C4-2B (cell line): ENCODE data around the gene CDK6.
"Not testable (repeated sequence)": the region's sequence is repeated elsewhere in the genome, so short reads cannot be mapped to it uniquely, and the experiment has no call there.

ENCODE experiments used
- H3K27ac ChIP-seq: fragments of 450-650 bp; 2 replicates; pipeline ENCODE4 v1.5.1; 2017
- CTCF ChIP-seq: fragments of 450-650 bp; conservative IDR thresholded peaks from 2 replicates; pipeline ENCODE4 v1.5.1; 2017; ENCODE audit warnings: mild to moderate bottlenecking
- ZFX ChIP-seq: fragments of 450-650 bp; IDR thresholded peaks from 2 replicates; pipeline ENCODE4 v1.6.1; 2017

Gene CDK6

DNA sequence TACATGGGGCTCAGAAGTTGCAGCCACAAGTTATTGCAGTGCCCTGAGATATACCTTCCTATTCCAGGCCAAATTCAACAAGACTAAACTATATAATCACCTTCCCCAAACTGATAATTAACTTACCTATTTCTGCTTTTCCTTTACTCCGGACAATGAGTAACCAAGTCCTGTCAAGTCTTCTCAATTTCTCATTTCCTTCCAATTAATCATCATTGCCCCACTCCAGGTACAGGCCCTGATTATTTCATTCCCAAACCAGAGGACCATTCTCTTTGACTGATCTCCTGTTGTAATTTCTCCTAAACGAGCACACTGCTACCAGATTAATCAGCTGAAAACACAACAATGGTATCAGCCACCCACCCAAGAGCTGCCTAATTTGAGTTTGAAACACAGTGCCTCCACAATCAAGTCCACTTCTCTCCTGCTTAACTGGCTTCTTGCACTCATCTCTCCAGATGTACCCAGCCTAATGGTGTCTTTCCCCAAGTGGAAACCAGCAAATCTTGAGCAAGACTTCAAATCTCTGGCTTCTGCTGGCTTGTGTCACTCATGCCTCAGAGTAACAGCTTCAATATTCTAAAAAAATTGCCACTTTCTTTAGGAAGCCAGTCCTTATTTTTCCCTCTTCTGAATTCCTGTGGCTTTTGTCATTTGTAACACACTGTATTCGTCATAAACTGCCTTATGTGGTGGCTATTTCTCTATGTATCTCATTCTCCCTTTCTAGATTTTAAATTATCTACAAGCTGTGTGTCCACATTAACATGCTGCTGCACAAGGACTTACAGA, 89.1 kb downstream of the CDK6 start:
- no peak overlapping the region for H3K27ac ChIP-seq
- TF ChIP-seq CTCF: no peak
- TF ChIP-seq ZFX: no peak

DNA sequence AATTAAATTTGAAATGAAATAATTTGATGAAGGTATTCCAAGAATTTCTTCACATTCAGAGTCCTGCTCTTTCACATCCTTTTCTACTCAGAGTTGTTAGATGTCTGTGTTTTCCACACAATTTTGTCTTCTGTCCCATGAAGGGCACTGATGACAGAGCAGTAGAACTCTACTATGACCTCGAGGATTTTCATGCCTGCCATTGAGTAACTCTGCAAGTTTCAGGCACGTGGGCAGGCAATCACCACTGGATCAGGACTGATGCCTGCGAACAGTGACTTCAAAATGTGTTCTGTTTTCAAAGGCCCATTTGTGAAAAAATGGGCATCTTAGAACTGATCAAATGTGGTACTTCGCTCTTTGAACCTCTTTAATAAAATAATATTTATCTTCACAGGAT, 91.1 kb downstream of the CDK6 start:
- no peak overlapping the region for H3K27ac ChIP-seq
- TF ChIP-seq CTCF (no peak), ZFX (no peak)

DNA sequence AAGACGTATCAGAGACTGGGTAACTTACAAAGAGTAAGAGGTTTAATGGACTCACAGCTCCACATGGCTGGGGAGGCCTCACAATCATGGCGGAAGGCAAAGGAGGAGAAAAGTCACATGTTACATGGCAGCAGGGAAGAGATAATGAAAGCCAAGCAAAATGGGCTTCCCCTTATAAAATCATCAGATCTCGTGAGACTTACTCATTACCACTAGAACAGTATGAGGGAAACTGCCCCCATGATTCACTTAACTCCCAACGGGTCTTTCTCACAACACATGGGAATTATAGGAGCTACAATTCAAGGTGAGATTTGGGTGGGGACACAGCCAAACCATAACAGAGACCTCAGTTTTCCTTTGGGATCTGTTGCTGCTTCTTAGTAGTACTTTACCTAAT, 92.2 kb downstream of the CDK6 start:
- not testable (repeated sequence) for H3K27ac ChIP-seq

GRCh38 chr7:92742186-92742585, 94.2 kb downstream of the CDK6 start:
- H3K27ac ChIP-seq: no peak overlapping the region
- TF ChIP-seq ZFX (no peak), CTCF (no peak)

- H3K27ac ChIP-seq: no peak overlapping the region
- TF ChIP-seq ZFX: no peak
- TF ChIP-seq CTCF: no peak
Measured at GRCh38 chr7:92740700-92741126, 95.7 kb downstream of the CDK6 start.

- TF ChIP-seq CTCF (no peak), ZFX (no peak)
- no peak overlapping the region for H3K27ac ChIP-seq
Measured at GRCh38 chr7:92740134-92740533, 96.2 kb downstream of the CDK6 start.

DNA sequence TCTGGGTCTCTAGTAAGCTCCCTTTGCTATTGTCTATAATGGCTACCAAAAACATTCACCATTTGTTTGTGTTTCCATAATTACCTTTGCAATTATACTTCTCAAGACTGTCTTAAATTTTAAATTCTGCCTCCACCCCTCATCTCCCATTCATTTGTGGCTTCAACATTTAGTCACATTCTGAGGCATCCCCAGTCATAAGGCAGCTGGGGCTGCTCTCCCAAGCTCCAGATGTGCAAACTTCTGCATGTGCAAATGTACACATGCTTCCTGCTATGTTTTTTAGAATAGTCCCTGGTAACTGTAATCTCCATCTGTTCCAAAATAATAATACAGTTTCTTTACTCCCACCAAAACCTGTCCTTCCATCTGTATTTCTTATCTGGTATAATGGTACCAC, 97.3 kb downstream of the CDK6 start:
- TF ChIP-seq ZFX (no peak), CTCF (no peak)
- no peak overlapping the region for H3K27ac ChIP-seq

GRCh38 chr7:92737706-92738105, 98.7 kb downstream of the CDK6 start:
- H3K27ac ChIP-seq: no peak overlapping the region
- TF ChIP-seq ZFX (no peak), CTCF (no peak)
